ENCODE measurements around the gene PPP3CA.
A peak's percentile ranks its signal among the peaks of the same experiment; 100 is the strongest.

Gene PPP3CA

DNA sequence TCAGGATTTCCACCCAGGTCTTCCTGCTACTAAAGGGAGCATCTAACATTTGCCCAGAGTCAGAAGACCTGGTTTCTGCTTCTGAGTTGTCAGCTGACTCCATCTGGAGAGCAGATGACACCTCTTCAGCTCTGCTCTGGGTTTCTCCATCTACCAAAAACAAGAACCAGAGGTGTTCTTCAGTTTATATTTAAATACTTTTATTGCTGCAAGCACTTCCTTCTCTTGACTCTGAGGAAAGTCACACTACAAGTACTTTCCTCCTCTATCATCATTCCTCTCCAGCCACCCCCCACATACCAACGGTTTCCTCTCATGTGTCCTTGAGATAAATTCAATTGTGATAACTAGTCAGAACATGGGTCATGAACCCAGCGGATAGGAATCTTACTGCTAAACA lies 88.4 kb downstream of the PPP3CA start:
- H2AFZ ChIP-seq (ENCODE audit: low read length, unreplicated experiment) = no peak overlapping the region
- no peaks in the 10 kb centered on the region for H3K36me3 ChIP-seq (ENCODE audit: insufficient read depth, low read length)
- H3K4me3 ChIP-seq (ENCODE audit: low read depth, low read length) = no peak overlapping the region
- peaks cover 14% of the 10 kb centered on the region for H3K4me1 ChIP-seq (ENCODE audit: control insufficient read depth, insufficient read depth, low read length, unreplicated experiment)
- H3K79me2 ChIP-seq (ENCODE audit: control insufficient read depth, insufficient read depth, low read length, unreplicated experiment) = peaks cover 54% of the 10 kb centered on the region
- H3K27ac ChIP-seq (ENCODE audit: low read depth, low read length) = no peak overlapping the region
- no peaks in the 10 kb centered on the region for H3K27me3 ChIP-seq (ENCODE audit: insufficient read depth, low read length)

GRCh38 chr4:101256222-101256621 lies 91.1 kb downstream of the PPP3CA start:
- Histone ChIP-seq H2AFZ (ENCODE audit: low read length, unreplicated experiment) (no peak overlapping the region), H3K36me3 (ENCODE audit: insufficient read depth, low read length) (no peaks in the 10 kb centered on the region), H3K4me1 (ENCODE audit: control insufficient read depth, insufficient read depth, low read length, unreplicated experiment) (peaks cover 20% of the 10 kb centered on the region), H3K27ac (ENCODE audit: low read depth, low read length) (no peak overlapping the region), H3K4me3 (ENCODE audit: low read depth, low read length) (no peak overlapping the region), H3K79me2 (ENCODE audit: control insufficient read depth, insufficient read depth, low read length, unreplicated experiment) (peaks cover 46% of the 10 kb centered on the region), H3K27me3 (ENCODE audit: insufficient read depth, low read length) (no peaks in the 10 kb centered on the region)

DNA sequence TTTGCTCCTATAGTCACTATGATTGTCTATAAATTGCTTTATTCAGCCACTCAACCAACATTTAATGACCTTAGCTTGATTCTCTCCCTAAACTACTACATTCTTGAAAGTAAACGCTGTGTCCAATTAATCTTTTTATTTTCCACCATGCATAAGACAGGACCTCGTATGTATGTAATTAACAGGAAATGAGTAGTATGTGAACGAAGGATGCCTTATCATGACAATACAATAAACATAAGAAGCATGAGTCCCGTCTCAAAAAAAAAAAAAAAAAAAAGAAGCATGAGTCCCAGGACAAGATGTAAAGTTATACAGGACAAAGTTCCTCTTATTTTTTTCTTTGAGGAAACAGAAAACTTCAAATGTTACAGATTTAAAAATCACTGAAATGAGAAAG lies 92.5 kb downstream of the PPP3CA start:
- H3K36me3 ChIP-seq (ENCODE audit: insufficient read depth, low read length) = no peaks in the 10 kb centered on the region
- H3K27me3 ChIP-seq (ENCODE audit: insufficient read depth, low read length) = no peaks in the 10 kb centered on the region
- H3K4me1 ChIP-seq (ENCODE audit: control insufficient read depth, insufficient read depth, low read length, unreplicated experiment) = peaks cover 8% of the 10 kb centered on the region
- peaks cover 40% of the 10 kb centered on the region for H3K79me2 ChIP-seq (ENCODE audit: control insufficient read depth, insufficient read depth, low read length, unreplicated experiment)
- no peak overlapping the region for H3K27ac ChIP-seq (ENCODE audit: low read depth, low read length)
- H3K4me3 ChIP-seq (ENCODE audit: low read depth, low read length) = no peak overlapping the region
- no peak overlapping the region for H2AFZ ChIP-seq (ENCODE audit: low read length, unreplicated experiment)

DNA sequence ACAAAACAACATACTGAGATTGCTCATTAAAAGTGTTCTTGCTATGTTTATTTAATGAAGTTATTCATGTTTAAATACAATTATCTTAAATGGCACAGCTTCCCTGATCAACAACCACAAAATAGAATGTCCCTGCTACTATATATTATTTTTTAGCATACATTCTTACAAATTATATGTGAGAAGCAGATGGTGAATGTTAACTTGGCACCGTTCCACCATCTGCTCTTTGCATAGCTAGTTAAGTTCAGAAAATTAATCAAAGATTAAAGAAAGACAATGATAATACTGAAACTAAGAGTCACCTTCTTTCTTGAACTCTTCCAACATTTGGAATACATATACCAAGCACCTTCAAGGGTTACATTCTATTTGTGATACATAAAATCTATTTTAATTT lies 94.2 kb downstream of the PPP3CA start:
- H3K79me2 ChIP-seq (ENCODE audit: control insufficient read depth, insufficient read depth, low read length, unreplicated experiment) = peaks cover 31% of the 10 kb centered on the region
- H2AFZ ChIP-seq (ENCODE audit: low read length, unreplicated experiment) = no peak overlapping the region
- H3K27ac ChIP-seq (ENCODE audit: low read depth, low read length) = no peak overlapping the region
- peaks cover 6% of the 10 kb centered on the region for H3K4me1 ChIP-seq (ENCODE audit: control insufficient read depth, insufficient read depth, low read length, unreplicated experiment)
- H3K27me3 ChIP-seq (ENCODE audit: insufficient read depth, low read length) = no peaks in the 10 kb centered on the region
- H3K4me3 ChIP-seq (ENCODE audit: low read depth, low read length) = no peak overlapping the region
- no peaks in the 10 kb centered on the region for H3K36me3 ChIP-seq (ENCODE audit: insufficient read depth, low read length)

DNA sequence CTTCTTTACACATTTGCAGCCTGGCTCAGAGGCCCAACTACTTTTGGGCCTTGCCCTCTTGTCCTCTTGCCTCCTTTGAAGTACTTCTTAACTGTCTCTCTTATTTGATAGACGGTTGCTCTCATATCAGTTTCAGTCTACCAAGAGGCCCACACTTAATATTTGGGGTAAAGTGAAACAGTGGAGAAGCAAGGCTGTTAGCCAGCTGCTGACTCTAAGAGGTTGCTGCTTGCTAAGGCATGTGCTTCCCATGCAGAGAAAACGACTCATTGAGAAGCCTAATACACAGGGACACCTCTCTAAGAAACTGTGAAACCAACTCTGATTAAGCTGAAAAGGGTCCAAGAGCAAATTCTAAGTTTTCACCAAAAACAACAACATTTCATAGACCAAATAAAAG lies 94.6 kb downstream of the PPP3CA start:
- Histone ChIP-seq H3K4me1 (ENCODE audit: control insufficient read depth, insufficient read depth, low read length, unreplicated experiment) (peaks cover 6% of the 10 kb centered on the region), H2AFZ (ENCODE audit: low read length, unreplicated experiment) (no peak overlapping the region), H3K27me3 (ENCODE audit: insufficient read depth, low read length) (no peaks in the 10 kb centered on the region), H3K79me2 (ENCODE audit: control insufficient read depth, insufficient read depth, low read length, unreplicated experiment) (peaks cover 31% of the 10 kb centered on the region), H3K4me3 (ENCODE audit: low read depth, low read length) (no peak overlapping the region), H3K36me3 (ENCODE audit: insufficient read depth, low read length) (no peaks in the 10 kb centered on the region), H3K27ac (ENCODE audit: low read depth, low read length) (no peak overlapping the region)

- Histone ChIP-seq H3K36me3 (ENCODE audit: insufficient read depth, low read length) (no peaks in the 10 kb centered on the region), H3K27ac (ENCODE audit: low read depth, low read length) (no peak overlapping the region), H3K27me3 (ENCODE audit: insufficient read depth, low read length) (no peaks in the 10 kb centered on the region), H3K4me1 (ENCODE audit: control insufficient read depth, insufficient read depth, low read length, unreplicated experiment) (peaks cover 6% of the 10 kb centered on the region), H2AFZ (ENCODE audit: low read length, unreplicated experiment) (no peak overlapping the region), H3K4me3 (ENCODE audit: low read depth, low read length) (no peak overlapping the region), H3K79me2 (ENCODE audit: control insufficient read depth, insufficient read depth, low read length, unreplicated experiment) (peaks cover 21% of the 10 kb centered on the region)
Observed at GRCh38 chr4:101251261-101251660, 96.1 kb downstream of the PPP3CA start.

GRCh38 chr4:101244349-101244748 lies 103.0 kb downstream of the PPP3CA start:
- Histone ChIP-seq H3K79me2 (ENCODE audit: control insufficient read depth, insufficient read depth, low read length, unreplicated experiment) (peaks cover 23% of the 10 kb centered on the region), H3K4me3 (ENCODE audit: low read depth, low read length) (no peak overlapping the region), H2AFZ (ENCODE audit: low read length, unreplicated experiment) (no peak overlapping the region)

DNA sequence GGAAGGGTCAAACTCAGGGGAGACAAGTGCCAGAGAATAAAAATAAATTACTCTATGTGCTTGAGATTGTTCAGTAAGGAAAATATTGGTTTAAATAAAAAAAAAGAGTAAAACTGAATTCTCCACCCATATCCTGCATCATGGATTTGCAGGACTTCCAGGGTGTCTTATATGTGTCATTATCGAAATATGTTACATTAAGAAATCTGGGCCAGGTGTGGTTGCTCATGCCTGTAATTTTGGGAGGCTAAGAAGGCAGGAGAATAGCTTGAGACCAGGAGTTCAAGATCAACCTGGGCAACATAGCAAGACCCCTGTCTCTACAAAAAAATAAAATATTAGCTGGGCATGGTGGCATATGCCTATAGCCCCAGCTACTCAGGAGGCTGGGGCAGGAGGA lies 104.9 kb downstream of the PPP3CA start:
- Histone ChIP-seq H3K36me3 (ENCODE audit: insufficient read depth, low read length) (no peaks in the 10 kb centered on the region), H2AFZ (ENCODE audit: low read length, unreplicated experiment) (no peak overlapping the region), H3K4me3 (ENCODE audit: low read depth, low read length) (no peak overlapping the region), H3K27ac (ENCODE audit: low read depth, low read length) (no peak overlapping the region), H3K4me1 (ENCODE audit: control insufficient read depth, insufficient read depth, low read length, unreplicated experiment) (peaks cover 18% of the 10 kb centered on the region), H3K79me2 (ENCODE audit: control insufficient read depth, insufficient read depth, low read length, unreplicated experiment) (peaks cover 32% of the 10 kb centered on the region), H3K27me3 (ENCODE audit: insufficient read depth, low read length) (no peaks in the 10 kb centered on the region)

More at GRCh38 chr4:101244349-101244748, 103.0 kb downstream of the PPP3CA start:
- peaks cover 8% of the 10 kb centered on the region for H3K4me1 ChIP-seq (ENCODE audit: control insufficient read depth, insufficient read depth, low read length, unreplicated experiment)
- H3K27ac ChIP-seq (ENCODE audit: low read depth, low read length) = no peak overlapping the region
- H3K36me3 ChIP-seq (ENCODE audit: insufficient read depth, low read length) = no peaks in the 10 kb centered on the region
- no peaks in the 10 kb centered on the region for H3K27me3 ChIP-seq (ENCODE audit: insufficient read depth, low read length)

DNA sequence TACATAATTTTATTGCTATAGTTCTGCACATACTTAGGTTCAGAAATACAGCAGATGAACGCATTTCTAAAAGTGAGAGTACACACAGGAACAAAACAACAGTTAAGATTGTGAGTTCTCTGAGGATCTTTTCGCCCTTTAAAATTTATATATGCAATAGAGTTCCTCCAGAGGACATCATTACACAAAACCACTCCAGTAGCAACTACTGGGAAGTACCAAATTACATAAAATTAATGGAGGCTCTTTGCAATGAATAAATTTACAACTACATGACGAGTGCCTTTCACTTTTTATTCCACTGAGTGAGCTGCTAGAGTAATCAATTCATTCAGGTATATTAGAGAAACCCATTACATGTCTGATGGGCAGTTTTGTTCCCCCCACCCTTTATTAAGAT lies 107.2 kb downstream of the PPP3CA start:
- no peaks in the 10 kb centered on the region for H3K36me3 ChIP-seq (ENCODE audit: insufficient read depth, low read length)
- no peak overlapping the region for H3K27ac ChIP-seq (ENCODE audit: low read depth, low read length)
- H3K79me2 ChIP-seq (ENCODE audit: control insufficient read depth, insufficient read depth, low read length, unreplicated experiment) = peaks cover 43% of the 10 kb centered on the region
- peaks cover 18% of the 10 kb centered on the region for H3K4me1 ChIP-seq (ENCODE audit: control insufficient read depth, insufficient read depth, low read length, unreplicated experiment)
- H3K4me3 ChIP-seq (ENCODE audit: low read depth, low read length) = no peak overlapping the region
- no peaks in the 10 kb centered on the region for H3K27me3 ChIP-seq (ENCODE audit: insufficient read depth, low read length)
- no peak overlapping the region for H2AFZ ChIP-seq (ENCODE audit: low read length, unreplicated experiment)

DNA sequence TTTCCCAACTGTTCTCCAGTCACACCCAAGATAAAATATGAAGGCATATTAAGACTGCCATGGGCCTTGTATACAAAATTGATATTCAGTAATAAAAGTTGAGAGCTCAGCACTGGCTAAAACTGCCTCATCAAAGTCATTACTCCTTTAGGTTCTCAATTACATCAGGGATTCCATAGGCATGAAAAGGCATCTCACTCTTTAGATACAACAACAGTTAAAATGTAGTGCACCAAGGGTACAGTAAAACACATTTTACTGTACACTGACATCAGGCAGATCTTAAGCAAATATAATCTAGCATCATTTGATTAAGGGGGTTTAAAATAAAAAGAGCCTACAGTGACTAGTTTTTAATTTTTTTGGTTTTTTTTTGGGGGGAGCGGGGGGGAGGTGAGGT lies 107.7 kb downstream of the PPP3CA start:
- Histone ChIP-seq H3K27ac (ENCODE audit: low read depth, low read length) (peak overlapping the region; percentile 39), H3K4me1 (ENCODE audit: control insufficient read depth, insufficient read depth, low read length, unreplicated experiment) (peaks cover 18% of the 10 kb centered on the region), H3K36me3 (ENCODE audit: insufficient read depth, low read length) (no peaks in the 10 kb centered on the region), H2AFZ (ENCODE audit: low read length, unreplicated experiment) (no peak overlapping the region), H3K27me3 (ENCODE audit: insufficient read depth, low read length) (no peaks in the 10 kb centered on the region), H3K79me2 (ENCODE audit: control insufficient read depth, insufficient read depth, low read length, unreplicated experiment) (peaks cover 45% of the 10 kb centered on the region), H3K4me3 (ENCODE audit: low read depth, low read length) (no peak overlapping the region)

GRCh38 chr4:101238706-101239105 lies 108.6 kb downstream of the PPP3CA start:
- Histone ChIP-seq H3K4me1 (ENCODE audit: control insufficient read depth, insufficient read depth, low read length, unreplicated experiment) (peaks cover 18% of the 10 kb centered on the region), H2AFZ (ENCODE audit: low read length, unreplicated experiment) (no peak overlapping the region), H3K27ac (ENCODE audit: low read depth, low read length) (peak overlapping the region; percentile 39), H3K79me2 (ENCODE audit: control insufficient read depth, insufficient read depth, low read length, unreplicated experiment) (peaks cover 50% of the 10 kb centered on the region), H3K36me3 (ENCODE audit: insufficient read depth, low read length) (no peaks in the 10 kb centered on the region), H3K4me3 (ENCODE audit: low read depth, low read length) (peak overlapping the region; percentile 10; the same call in 1 of the 2 replicates), H3K27me3 (ENCODE audit: insufficient read depth, low read length) (no peaks in the 10 kb centered on the region)
